Measurements from ENCODE around the gene SLC52A1. TPM values are rescaled to one million over a fixed set of nuclear protein-coding genes. Genes with fewer than 3 reads are reported as not detected.
A peak's percentile ranks its signal among the peaks of the same experiment; 100 is the strongest.
"Not testable (repeated sequence)": the region's sequence is repeated elsewhere in the genome, so short reads cannot be mapped to it uniquely, and the experiment has no call there.

The SLC52A1 gene
- polyA plus RNA-seq (ENCODE audit: insufficient read length), result 0.47 TPM
- long read RNA-seq, donor 1, result 0 reads
- long read RNA-seq, donor 2, result 0 reads
- long read RNA-seq, donor 3, result 0 reads
- long read RNA-seq, donor 4, result 0 reads
- long read RNA-seq, donor 5, result 0 reads
- long read RNA-seq, donor 6, result 0 reads
- long read RNA-seq, donor 7, result 0 reads
- long read RNA-seq, donor 8, result 0 reads

- no peak for DNase-seq
Measured at GRCh38 chr17:5035315-5035714, at the start of gene SLC52A1. Gene SLC52A1, minus strand, starts transcription at chr17:5035426. Its CDS starts 820 bp downstream, at chr17:5034606.

GRCh38 chr17:5080591-5080990 lies 45.4 kb upstream of the SLC52A1 start:
- DNase-seq, result no peak

GRCh38 chr17:5078106-5079028 lies 43.1 kb upstream of the SLC52A1 start, which contains the start of gene ZFP3:
Gene ZFP3, plus strand, starts transcription at chr17:5078467. Its CDS starts 13,038 bp downstream, at chr17:5091505.
- DNase-seq, result peak; percentile 85

- DNase-seq, result no peak
Measured at GRCh38 chr17:5077781-5078105, 42.5 kb upstream of the SLC52A1 start.

- DNase-seq, result not testable (repeated sequence)
Measured at GRCh38 chr17:5077275-5077674, 42.0 kb upstream of the SLC52A1 start.

- DNase-seq, result not testable (repeated sequence)
Measured at GRCh38 chr17:5075472-5075871, 40.2 kb upstream of the SLC52A1 start.

- DNase-seq, result no peak
Measured at GRCh38 chr17:5069724-5070123, 34.5 kb upstream of the SLC52A1 start.

- DNase-seq, result no peak
Measured at GRCh38 chr17:5068236-5068635, 33.0 kb upstream of the SLC52A1 start.

- no peak for DNase-seq
Measured at GRCh38 chr17:5065227-5065744, 30.1 kb upstream of the SLC52A1 start.

- no peak for DNase-seq
Measured at GRCh38 chr17:5055543-5055942, 20.3 kb upstream of the SLC52A1 start.

GRCh38 chr17:5050278-5050677 lies 15.1 kb upstream of the SLC52A1 start:
- no peak for DNase-seq

- DNase-seq, result no peak
Measured at GRCh38 chr17:5049314-5049841, 14.2 kb upstream of the SLC52A1 start.

- DNase-seq, result no peak
Measured at GRCh38 chr17:5047446-5047845, 12.2 kb upstream of the SLC52A1 start.

- DNase-seq, result no peak
Measured at GRCh38 chr17:5045496-5045895, 10.3 kb upstream of the SLC52A1 start.

- no peak for DNase-seq
Measured at GRCh38 chr17:5044630-5045029, 9.4 kb upstream of the SLC52A1 start.

GRCh38 chr17:5043524-5043923 lies 8.3 kb upstream of the SLC52A1 start:
- no peak for DNase-seq

GRCh38 chr17:5042157-5043022 lies 7.2 kb upstream of the SLC52A1 start:
- DNase-seq, result no peak

GRCh38 chr17:5034651-5035050 lies 575 bp downstream of the SLC52A1 start:
- DNase-seq, result no peak

- no peak for DNase-seq
Measured at GRCh38 chr17:5034063-5034462, 1.2 kb downstream of the SLC52A1 start.

- no peak for DNase-seq
Measured at GRCh38 chr17:5033352-5034015, 1.7 kb downstream of the SLC52A1 start.

- no peak for DNase-seq
Measured at GRCh38 chr17:5032865-5033264, 2.4 kb downstream of the SLC52A1 start.
